Measurements from ENCODE around the gene PDLIM7. TPM values are rescaled to one million over a fixed set of nuclear protein-coding genes. Genes with fewer than 3 reads are reported as not detected.
A peak's percentile ranks its signal among the peaks of the same experiment; 100 is the strongest.
"Not testable (repeated sequence)": the region's sequence is repeated elsewhere in the genome, so short reads cannot be mapped to it uniquely, and the experiment has no call there.

The PDLIM7 gene
- total RNA-seq: 10 to 100 TPM; 18.0 to 22.1 (median 19.0) TPM

GRCh38 chr5:177497292-177498012 lies at the start of gene PDLIM7:
TSS of gene PDLIM7 (minus strand) at chr5:177497604. CDS start at chr5:177496512, 1,092 bp downstream.
- ATAC-seq: peak; percentile 87 to 88
- peaks cover 26% of the 10 kb centered on the region for H3K4me1 Mint-ChIP-seq (ENCODE audit: low read depth)
- peaks cover 4% of the 10 kb centered on the region for H3K36me3 Mint-ChIP-seq (ENCODE audit: insufficient read depth)
- H3K27me3 Mint-ChIP-seq (ENCODE audit: low read depth): peaks cover 1% of the 10 kb centered on the region
- H3K9me3 Mint-ChIP-seq: no peaks in the 10 kb centered on the region
- H3K4me3 Mint-ChIP-seq: peak within 1 kb of the TSS; percentile 83
- peak; percentile 93 for DNase-seq

- Mint-ChIP-seq H3K36me3 (ENCODE audit: insufficient read depth) (peaks cover 11% of the 10 kb centered on the region), H3K27me3 (ENCODE audit: low read depth) (no peaks in the 10 kb centered on the region), H3K9me3 (no peaks in the 10 kb centered on the region), H3K4me1 (ENCODE audit: low read depth) (peaks cover 24% of the 10 kb centered on the region), H3K4me3 (no peak overlapping the region)
- DNase-seq (no peak), ATAC-seq (peak; percentile 66 to 67)
Measured at GRCh38 chr5:177546258-177546741, 48.9 kb upstream of the PDLIM7 start.

GRCh38 chr5:177545487-177546257 lies 48.3 kb upstream of the PDLIM7 start:
- Mint-ChIP-seq H3K9me3 (no peaks in the 10 kb centered on the region), H3K4me3 (no peak overlapping the region), H3K36me3 (ENCODE audit: insufficient read depth) (peaks cover 14% of the 10 kb centered on the region), H3K4me1 (ENCODE audit: low read depth) (peaks cover 24% of the 10 kb centered on the region), H3K27me3 (ENCODE audit: low read depth) (no peaks in the 10 kb centered on the region)
- ATAC-seq: no peak
- no peak for DNase-seq

- DNase-seq: no peak
- Mint-ChIP-seq H3K4me1 (ENCODE audit: low read depth) (peaks cover 15% of the 10 kb centered on the region), H3K4me3 (no peak overlapping the region), H3K9me3 (no peaks in the 10 kb centered on the region), H3K27me3 (ENCODE audit: low read depth) (no peaks in the 10 kb centered on the region), H3K36me3 (ENCODE audit: insufficient read depth) (peaks cover 16% of the 10 kb centered on the region)
- ATAC-seq: no peak
Measured at GRCh38 chr5:177542816-177543465, 45.5 kb upstream of the PDLIM7 start.

GRCh38 chr5:177540438-177540837 lies 43.0 kb upstream of the PDLIM7 start:
- Mint-ChIP-seq H3K36me3 (ENCODE audit: insufficient read depth) (peaks cover 11% of the 10 kb centered on the region), H3K9me3 (no peaks in the 10 kb centered on the region), H3K4me3 (no peak overlapping the region), H3K4me1 (ENCODE audit: low read depth) (peaks cover 3% of the 10 kb centered on the region), H3K27me3 (ENCODE audit: low read depth) (no peaks in the 10 kb centered on the region)
- no peak for DNase-seq
- ATAC-seq: no peak

GRCh38 chr5:177539411-177539810 lies 42.0 kb upstream of the PDLIM7 start:
- H3K4me1 Mint-ChIP-seq (ENCODE audit: low read depth): no peaks in the 10 kb centered on the region
- H3K9me3 Mint-ChIP-seq: no peaks in the 10 kb centered on the region
- no peaks in the 10 kb centered on the region for H3K27me3 Mint-ChIP-seq (ENCODE audit: low read depth)
- DNase-seq (no peak), ATAC-seq (no peak)
- no peak overlapping the region for H3K4me3 Mint-ChIP-seq
- H3K36me3 Mint-ChIP-seq (ENCODE audit: insufficient read depth): peaks cover 11% of the 10 kb centered on the region

- Mint-ChIP-seq H3K27me3 (ENCODE audit: low read depth) (no peaks in the 10 kb centered on the region), H3K9me3 (no peaks in the 10 kb centered on the region), H3K36me3 (ENCODE audit: insufficient read depth) (peaks cover 12% of the 10 kb centered on the region), H3K4me3 (no peak overlapping the region), H3K4me1 (ENCODE audit: low read depth) (no peaks in the 10 kb centered on the region)
- DNase-seq (no peak), ATAC-seq (no peak)
Measured at GRCh38 chr5:177538876-177539275, 41.5 kb upstream of the PDLIM7 start.

- Mint-ChIP-seq H3K4me1 (ENCODE audit: low read depth) (no peaks in the 10 kb centered on the region), H3K4me3 (no peak overlapping the region), H3K27me3 (ENCODE audit: low read depth) (no peaks in the 10 kb centered on the region), H3K36me3 (ENCODE audit: insufficient read depth) (peaks cover 15% of the 10 kb centered on the region), H3K9me3 (no peaks in the 10 kb centered on the region)
- no peak for DNase-seq
- no peak for ATAC-seq
Measured at GRCh38 chr5:177537389-177538361, 40.3 kb upstream of the PDLIM7 start.

- H3K4me1 Mint-ChIP-seq (ENCODE audit: low read depth): no peaks in the 10 kb centered on the region
- no peak for ATAC-seq
- H3K27me3 Mint-ChIP-seq (ENCODE audit: low read depth): no peaks in the 10 kb centered on the region
- no peak for DNase-seq
- no peak overlapping the region for H3K4me3 Mint-ChIP-seq
- H3K9me3 Mint-ChIP-seq: no peaks in the 10 kb centered on the region
- H3K36me3 Mint-ChIP-seq (ENCODE audit: insufficient read depth): peaks cover 20% of the 10 kb centered on the region
Measured at GRCh38 chr5:177536386-177536785, 39.0 kb upstream of the PDLIM7 start.

GRCh38 chr5:177535125-177535524 lies 37.7 kb upstream of the PDLIM7 start:
- Mint-ChIP-seq H3K36me3 (ENCODE audit: insufficient read depth) (peaks cover 26% of the 10 kb centered on the region), H3K9me3 (no peaks in the 10 kb centered on the region), H3K4me1 (ENCODE audit: low read depth) (no peaks in the 10 kb centered on the region), H3K27me3 (ENCODE audit: low read depth) (no peaks in the 10 kb centered on the region), H3K4me3 (no peak overlapping the region)
- ATAC-seq: no peak
- no peak for DNase-seq

GRCh38 chr5:177534433-177534832 lies 37.0 kb upstream of the PDLIM7 start:
- not testable (repeated sequence) for H3K9me3 Mint-ChIP-seq; H3K4me1 Mint-ChIP-seq (ENCODE audit: low read depth); H3K27me3 Mint-ChIP-seq (ENCODE audit: low read depth); ATAC-seq; DNase-seq; H3K4me3 Mint-ChIP-seq
- peaks cover 28% of the 10 kb centered on the region for H3K36me3 Mint-ChIP-seq (ENCODE audit: insufficient read depth)

GRCh38 chr5:177531209-177531940 lies 34.0 kb upstream of the PDLIM7 start:
- Mint-ChIP-seq H3K4me1 (ENCODE audit: low read depth) (no peaks in the 10 kb centered on the region), H3K36me3 (ENCODE audit: insufficient read depth) (peaks cover 24% of the 10 kb centered on the region), H3K9me3 (no peaks in the 10 kb centered on the region), H3K27me3 (ENCODE audit: low read depth) (no peaks in the 10 kb centered on the region), H3K4me3 (no peak overlapping the region)
- no peak for ATAC-seq
- no peak for DNase-seq

- Mint-ChIP-seq H3K4me3 (no peak overlapping the region), H3K4me1 (ENCODE audit: low read depth) (no peaks in the 10 kb centered on the region), H3K36me3 (ENCODE audit: insufficient read depth) (peaks cover 27% of the 10 kb centered on the region), H3K9me3 (no peaks in the 10 kb centered on the region), H3K27me3 (ENCODE audit: low read depth) (no peaks in the 10 kb centered on the region)
- ATAC-seq (no peak), DNase-seq (no peak)
Measured at GRCh38 chr5:177530638-177531037, 33.2 kb upstream of the PDLIM7 start.

Measured in activated T-cell treated with anti-CD3 and anti-CD28 coated beads, Interleukin-2, amount 50 U/mL, for 4 hours (primary cell).